Middle frontal gyrus (tissue), 1 donor: ENCODE results near the gene PARP14.
"Not testable (repeated sequence)": the region's sequence is repeated elsewhere in the genome, so short reads cannot be mapped to it uniquely, and the experiment has no call there.

Source experiments
- DNase-seq: peaks from one replicate; pipeline ENCODE4 v3.0.0-alpha.2; 2015; ENCODE audit warnings: low spot score; ENCODE audit errors: extremely low spot score

The PARP14 gene

DNA sequence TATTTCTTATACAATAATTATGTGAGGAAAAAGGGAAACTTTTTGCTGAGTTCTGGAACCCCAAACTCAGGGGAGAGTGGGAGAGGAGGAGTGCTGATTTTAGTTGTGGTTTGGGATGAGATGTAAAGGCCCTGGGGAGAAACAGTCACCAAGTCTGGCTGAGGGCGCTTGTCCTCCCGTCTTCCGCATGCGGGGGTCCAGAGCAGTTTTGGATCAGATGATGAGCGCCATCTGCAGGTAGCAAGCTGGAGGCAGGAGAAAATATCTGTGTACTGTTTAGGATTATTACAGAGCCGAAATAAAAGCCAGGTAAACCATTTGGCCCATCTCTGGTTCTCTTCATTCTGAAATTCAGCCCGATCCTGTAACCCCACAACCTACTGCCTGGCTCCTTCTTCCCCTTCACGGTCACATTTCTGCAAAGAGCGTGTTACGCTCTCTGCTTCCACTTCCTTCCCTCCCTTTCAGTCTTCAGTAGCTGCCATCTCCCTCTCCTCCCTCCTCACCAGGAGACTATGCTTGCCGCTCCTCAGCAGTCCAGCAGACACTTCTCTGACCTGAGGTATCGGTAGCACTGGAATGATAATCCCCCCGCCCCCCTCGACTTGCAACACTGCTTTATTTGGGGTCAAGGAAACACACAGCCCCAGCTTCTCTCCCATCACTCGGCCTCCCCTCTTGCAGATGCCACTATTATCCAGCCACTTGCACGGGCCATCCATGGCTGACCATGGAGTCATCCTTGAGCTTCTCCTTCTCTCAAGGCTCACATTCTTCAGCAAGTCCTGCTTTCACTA lies 1.4 kb upstream of the PARP14 start:
- peak; percentile 24 for DNase-seq

DNA sequence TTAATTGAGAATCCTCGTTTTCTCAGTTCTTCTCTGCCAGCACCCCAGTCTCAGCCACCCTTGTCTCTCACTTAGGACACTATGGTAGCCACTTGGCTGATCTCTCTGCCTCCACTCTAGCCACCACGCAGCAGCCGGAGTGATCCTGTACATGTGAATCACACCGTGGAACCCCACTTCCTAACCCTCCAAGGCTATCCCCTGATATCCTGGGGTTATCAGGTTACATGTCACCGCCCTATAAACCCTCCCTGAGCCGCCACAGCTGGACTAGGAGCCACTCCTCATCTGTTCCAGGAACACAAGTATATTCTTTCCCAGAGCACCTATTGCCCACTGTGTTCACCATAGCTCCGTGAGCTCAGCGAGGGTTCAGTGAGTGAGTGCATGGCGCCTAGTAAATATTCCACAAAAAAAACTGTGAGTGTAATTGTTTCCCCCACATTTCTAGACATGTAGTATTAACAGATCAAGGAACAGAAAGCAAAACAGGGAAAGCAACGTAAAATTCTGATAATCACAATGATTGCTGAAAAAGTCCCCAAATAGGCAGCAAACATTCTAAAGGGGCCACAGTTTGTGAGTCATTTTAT lies 661 bp upstream of the PARP14 start:
- no peak for DNase-seq

DNA sequence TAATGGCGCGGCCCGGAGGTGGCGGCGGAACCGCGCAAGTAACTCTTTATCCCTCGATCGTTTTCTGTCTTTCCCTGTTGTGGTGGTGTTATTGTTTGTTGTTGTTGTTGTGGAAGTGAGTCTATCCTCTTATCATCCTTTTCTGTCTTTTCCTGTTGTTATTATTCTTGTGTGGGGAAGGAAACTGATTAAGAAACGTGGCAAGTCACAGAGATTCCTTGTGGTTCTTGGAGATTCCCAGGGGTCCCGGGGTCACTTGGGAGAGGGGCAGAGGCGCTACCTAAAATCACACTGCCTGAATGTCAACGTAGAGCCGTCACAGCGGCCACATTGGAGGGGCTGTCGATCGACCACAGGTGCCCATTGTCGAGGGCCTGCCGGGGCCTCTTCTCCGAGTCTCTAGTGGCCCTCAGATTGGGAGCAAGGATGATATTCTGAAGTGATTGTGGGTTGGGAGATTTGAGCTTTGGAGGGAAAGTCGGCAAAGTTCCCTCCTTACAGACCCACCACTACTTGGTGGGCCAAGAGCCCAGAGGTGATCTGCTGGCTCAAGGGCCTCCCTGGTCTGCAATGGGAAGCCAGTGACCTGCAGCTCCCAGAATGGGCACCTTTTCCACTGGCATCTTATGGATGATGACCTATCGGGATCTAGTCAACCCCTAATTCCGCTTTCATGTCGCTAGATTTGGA lies 790 bp downstream of the PARP14 start:
- no peak for DNase-seq

DNA sequence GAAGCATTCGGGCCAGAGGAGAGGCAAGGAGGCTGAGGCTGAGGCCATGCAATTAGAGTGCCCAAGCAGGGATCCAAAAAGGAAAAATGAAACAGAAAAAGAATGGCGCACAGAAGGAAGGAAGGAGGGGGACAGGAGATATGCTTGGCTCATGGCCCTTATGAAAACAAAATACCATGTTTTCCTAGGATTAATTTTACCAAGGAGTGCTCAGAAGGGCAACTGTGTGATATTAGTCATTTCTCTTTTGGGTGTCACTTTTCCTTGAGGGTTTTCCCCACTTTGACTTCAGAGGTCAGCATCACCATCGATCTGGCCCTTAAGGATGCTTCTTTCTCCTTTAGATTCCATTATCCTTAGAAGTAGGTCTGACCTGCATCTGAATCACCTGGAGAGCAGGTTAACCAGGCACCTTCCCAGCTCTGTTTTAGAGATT lies 1.4 kb downstream of the PARP14 start:
- DNase-seq, result no peak

DNA sequence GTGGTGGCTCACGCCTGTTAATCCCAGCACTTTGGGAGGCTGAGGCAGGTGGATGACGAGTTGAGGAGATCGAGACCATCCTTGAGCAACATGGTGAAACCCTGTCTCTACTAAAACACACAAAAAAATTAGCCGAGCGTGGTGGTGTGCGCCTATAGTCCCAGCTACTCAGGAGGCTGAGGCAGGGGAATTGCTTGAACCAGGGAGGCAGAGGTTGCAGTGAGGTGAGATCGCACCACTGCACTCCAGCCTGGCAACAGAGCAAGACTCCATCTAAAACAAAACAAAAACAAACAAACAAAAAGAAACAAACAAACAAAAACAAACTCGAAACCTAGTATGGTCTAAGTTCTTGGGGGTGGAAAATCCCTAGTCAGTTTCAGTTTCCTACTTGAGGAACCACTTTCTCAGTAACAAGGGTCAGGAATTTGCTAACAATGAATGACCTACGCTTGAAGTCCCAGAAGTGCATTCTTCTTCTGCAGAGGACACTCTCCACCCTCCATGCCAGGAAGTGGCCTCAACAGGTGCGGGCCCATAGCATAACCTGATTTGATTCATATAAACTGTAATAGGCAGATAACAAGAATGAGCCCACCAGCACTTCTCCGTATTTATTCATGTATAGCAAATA lies 2.3 kb downstream of the PARP14 start:
- not testable (repeated sequence) for DNase-seq

DNA sequence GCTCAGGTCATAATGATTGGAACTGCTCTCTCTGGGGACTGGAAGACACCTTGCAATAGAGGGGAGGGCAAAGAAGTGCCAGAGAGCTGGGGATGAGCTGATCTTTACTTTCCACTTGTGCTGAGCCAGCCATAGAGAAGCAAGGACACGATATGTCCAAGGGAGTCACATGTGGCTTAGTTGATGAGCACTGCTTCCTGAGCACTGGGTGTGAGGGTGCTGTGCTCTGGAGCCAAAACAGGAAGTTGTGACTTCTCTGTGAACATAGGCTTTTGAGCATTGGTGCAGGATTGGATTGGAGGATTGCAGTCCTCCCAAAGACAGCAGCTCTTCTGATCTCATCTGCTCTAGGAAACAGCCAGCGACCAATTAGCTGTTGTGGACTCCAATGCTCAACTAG lies 6.7 kb downstream of the PARP14 start:
- no peak for DNase-seq

DNA sequence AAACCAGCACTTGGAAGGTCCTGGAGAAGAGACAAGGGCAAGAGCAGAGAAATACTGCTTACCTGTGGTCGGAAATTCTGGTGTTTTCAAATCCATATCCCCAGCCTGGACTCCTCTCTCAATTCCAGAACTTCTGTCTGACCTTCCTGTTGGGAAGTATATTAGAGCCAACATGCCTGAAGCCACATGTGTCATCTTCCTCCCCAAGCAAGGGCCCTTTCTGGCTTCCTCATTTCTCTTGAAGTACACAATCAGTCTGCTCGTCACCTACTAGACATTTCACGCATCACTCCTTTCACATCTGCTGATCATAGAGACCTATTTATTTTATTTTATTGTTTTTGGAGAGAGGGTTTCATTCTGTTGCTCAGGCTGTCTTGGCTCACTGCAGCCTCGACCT lies 8.4 kb downstream of the PARP14 start:
- no peak for DNase-seq

DNA sequence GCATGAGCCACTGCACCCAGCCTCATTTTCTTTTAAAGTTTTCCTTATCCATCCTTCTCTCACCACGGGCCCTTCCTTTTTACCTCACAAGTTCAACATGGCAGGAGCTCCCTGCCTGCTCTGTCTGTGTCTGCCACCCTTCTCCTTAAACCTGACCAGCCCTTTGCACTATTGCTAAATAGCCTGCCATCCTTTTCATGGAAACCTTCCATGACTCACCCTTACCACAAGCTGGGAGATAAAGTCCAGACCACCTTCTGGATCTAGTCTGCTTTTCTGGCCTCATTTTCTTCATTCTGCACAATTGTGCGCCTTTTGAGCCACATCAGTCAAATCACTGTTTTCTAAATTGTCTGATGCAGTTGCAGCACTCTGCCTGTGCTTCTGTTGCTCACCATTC lies 8.9 kb downstream of the PARP14 start:
- DNase-seq, result no peak

DNA sequence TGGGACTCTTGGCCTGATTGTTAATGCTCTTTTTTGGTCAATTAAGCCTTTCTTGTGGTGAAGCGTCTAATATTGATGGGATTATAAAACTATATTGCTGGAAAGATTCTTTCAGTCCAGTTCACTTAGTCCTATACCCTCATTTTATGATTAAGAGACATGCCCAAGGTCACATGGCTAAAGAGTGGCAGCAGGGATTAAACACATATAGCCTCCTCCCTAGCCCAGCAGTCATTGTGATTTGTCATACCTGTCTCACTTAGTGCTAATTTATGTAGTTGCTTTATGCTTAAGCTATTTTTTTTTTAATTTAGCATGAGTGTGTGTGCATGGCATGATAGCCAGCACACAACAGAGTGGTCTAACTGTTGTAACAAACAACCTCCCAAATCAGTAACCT lies 9.5 kb downstream of the PARP14 start:
- DNase-seq, result no peak

DNA sequence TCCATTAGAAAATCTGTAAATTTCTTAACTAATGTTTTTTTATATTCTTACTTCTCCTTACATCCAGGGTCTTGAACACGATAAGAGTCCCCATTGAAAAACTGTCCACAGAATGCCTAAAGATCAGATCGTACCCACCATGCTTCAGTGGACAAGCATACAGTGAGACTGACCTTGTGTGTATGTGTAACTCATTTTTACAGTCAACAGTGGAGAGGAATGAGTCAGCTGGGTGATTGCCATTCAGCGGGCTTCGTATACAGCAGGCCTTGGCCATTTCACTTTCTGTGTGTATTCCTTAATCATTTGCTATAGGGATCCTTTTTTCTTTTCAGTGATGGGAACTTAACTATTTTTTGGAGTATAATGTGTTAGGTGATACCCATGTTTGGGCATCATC lies 10.6 kb downstream of the PARP14 start:
- no peak for DNase-seq

DNA sequence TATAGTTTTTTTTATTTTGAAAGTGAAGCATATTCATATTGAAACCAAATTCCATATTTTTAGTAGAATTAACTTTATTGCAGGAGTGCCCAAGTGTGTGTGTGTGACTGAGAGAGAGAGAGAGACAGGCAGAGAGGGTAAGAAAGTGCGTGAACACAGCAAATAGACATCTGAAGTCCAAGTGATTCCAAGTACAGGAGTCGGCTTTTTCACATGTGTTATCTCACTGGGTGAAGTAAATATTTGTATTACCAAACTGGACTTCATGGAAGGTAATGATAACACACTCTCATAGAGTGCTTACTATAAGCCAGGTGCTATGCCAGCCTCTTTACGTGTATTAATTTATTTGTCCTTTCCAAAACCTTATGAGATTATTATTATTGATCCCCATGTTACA lies 12.0 kb downstream of the PARP14 start:
- no peak for DNase-seq

DNA sequence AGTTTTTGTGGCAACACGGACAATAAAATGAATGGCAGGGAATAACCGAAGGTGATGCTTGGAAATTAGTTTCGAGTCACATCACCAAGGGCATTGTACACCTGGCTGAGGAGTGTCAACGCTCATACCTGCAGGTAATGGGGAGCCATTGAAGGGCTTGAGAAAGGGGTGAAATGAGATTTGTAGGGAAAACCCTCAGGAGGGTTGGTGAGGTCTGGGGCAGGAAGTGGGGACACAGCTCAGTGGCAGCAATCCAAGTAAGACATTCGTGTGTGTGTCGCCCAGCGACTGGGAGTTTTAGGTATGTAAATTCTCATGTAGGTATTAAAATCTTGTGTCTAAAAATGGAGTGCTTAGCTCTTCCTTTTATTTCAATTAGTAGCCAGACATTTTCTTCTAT lies 14.3 kb downstream of the PARP14 start:
- DNase-seq, result no peak

DNA sequence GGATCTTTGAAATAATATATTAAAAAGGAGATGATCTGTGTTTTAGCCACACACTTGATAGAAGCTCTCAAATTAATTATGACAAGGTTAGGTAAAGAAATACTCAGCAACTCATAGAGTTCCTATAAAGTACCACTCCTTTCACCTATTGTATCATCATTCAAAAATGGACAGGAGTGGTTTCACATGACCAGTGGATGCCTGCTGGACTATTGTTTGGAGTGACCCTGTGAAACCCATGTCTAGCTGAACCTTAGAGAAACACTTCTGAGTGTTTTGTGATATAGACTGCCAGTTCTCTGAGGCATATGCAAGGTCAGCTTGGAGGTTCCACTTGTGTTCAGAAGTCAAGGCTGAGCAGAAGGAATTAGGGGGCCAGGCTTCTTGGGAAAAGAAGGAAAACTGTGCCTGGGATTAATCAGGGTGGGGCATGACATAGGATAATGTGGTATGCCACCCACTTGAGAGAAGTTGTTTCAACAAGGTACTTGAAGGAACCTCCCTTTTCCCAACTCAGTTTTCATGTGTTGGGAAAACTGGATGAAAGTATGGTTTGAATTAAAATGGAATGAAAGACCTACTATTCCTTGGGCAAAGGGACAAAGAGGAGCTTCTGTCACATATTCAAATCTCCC lies 15.4 kb downstream of the PARP14 start:
- no peak for DNase-seq

DNA sequence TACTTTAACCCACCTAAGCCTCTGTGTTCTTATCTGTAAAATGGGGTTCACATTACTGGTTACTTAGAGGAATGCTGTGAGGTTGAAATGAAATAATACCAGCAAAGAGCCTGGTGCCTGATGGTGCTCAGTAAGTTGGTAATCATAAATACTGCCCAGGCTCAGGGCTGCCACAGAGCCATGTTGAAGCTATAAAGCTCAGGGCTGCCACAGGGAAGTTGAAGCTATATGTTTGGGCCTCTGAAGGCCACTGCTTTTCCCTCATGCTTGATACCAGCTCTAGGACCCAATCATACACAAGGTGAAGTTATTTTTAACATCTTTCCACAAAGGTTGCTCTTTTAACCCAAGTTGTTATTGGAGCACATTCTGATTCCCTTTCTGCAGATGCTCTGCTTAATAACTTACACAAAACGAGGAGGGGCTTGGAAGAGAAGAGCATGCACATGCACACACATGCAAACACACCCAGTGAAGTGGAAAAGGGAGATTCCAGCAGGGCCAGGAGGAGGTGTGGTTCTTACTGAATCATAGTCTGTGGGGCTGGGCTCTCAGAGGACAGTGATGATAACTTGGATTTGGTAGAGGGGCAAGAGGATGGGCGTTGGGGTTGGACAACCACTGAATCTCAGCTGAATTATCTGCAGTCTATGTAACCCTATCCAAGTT lies 17.4 kb downstream of the PARP14 start:
- DNase-seq, result no peak

DNA sequence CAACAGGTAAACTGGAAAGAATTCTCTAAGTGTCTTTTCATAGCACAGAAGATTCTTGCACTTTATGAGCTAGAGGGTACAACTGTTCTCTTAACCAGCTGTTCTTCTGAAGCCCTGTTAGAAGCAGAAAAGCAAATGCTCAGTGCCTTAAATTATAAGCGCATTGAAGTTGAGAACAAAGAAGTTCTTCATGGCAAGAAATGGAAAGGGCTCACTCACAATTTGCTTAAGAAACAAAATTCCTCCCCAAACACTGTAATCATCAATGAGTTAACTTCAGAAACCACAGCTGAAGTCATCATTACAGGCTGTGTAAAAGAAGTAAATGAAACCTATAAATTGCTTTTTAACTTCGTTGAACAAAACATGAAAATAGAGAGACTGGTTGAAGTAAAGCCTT lies 19.6 kb downstream of the PARP14 start:
- no peak for DNase-seq

DNA sequence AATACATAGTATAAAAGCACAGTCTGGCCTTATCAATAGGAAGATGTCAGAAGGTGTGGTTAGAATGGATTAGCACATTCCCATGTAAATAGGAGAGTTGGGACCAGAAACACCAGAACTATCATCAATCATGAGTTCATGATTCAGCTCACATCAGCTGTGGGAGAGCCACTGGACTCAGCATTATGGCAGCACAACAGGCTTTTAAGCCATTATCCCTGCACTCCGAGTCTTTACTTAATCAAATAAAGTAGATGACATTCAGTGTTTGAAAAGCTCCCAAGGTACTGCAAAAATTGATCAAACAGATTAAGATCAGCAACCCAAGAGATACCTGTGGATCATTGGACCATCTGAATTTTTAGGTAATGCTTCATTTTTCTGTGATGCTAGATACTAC lies 24.7 kb downstream of the PARP14 start:
- no peak for DNase-seq

DNA sequence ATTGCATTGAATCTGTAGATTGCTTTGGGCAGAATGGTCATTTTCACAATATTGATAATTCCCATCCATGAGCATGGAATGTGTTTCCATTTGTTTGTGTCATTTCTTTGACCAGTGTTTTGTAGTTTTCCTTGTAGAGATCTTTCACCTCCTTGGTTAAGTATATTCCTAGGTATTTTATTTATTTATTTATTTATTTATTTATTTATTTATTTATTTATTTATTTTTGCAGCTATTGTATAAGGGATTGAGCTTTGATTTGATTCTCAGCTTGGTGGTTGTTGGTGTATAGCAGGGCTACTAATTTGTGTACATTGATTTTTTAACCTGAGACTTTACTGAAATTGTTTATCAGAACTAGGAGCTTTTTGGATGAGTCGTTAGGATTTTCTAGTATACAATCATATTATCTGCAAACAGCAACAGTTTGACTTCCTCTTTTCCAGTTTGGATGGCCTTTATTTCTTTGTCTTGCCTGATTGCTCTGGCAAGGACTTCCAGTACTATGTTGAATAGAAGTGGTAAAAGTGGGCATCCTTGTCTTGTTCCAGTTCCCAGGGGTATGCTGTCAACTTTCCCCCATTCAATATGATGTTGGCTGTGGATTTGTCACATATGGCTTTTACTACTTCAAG lies 30.1 kb downstream of the PARP14 start:
- not testable (repeated sequence) for DNase-seq

DNA sequence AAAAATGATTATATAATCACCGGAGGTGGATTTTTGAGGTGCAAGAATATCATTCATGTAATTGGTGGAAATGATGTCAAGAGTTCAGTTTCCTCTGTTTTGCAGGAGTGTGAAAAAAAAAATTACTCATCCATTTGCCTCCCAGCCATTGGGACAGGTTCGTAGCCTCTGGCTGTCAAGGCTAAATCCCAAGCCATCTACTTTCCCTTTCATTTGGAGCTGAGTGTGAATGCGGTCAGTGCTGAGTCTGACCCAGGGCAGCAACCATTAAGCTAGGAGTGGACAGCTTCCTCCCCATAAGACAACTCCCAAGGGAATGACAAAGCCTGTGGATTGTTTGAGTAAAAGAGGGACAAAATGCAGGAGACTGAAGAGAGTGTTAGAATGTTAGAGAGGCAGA lies 33.6 kb downstream of the PARP14 start:
- DNase-seq, result no peak

DNA sequence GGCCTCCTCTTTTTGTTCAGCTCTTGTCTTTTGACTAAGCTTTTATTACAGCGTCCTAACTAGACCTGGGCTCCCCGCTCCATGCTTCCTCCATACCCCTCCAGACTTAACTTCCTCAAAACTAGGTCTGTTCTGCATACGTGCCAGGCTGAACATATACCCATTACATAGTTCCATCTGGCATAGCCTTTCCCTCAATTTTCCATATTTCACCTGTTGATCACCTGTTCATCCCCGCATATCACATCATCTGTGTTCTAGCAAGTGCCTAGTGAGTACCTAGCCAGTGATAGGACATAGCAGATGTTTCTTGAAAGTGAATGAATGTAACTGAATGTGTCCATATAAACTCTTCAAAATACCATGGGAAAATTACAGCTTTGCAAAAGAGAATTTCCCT lies 36.0 kb downstream of the PARP14 start:
- DNase-seq, result no peak

DNA sequence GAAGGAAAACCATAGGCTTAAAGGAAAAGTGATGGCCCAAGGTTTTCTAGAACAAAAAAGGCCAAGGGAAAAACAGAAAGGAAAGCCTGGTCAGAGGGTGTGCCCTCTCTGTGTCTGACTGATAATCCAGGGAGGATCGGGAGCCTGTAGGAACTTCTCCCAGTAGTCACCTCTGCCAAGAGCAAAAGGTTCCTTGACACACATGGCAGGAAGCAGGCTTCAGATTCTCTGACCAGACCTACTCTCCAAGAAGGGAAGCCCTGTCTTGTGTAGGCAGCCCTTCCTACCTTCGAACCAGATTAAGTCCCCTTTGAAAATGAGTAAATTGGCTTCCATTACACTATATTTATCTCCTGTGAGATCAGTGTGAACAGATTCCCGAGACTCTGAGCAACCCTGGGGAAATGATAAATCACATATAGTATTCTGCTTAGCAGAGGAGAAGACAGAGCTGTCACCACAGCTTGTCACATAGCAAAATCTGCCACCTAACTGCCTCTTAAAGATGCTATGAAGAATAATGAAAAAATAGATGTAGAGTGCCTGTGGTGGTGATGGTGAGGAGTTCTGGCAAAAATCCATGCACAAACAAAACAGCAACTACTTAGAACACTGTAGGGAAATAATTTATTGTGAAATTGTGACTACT lies 38.8 kb downstream of the PARP14 start:
- no peak for DNase-seq
